DMS53 treated with DMSO at 0.1 percent for 48 hours (cell line): Measurements from ENCODE around the gene RCOR1.
"Not testable (repeated sequence)": the region's sequence is repeated elsewhere in the genome, so short reads cannot be mapped to it uniquely, and the experiment has no call there.

Experiments used
- DNase-seq: peaks from one replicate; lab custom pipeline; 2025; ENCODE audit not compliant: unreplicated experiment; lab: John Stamatoyannopoulos, UW

The RCOR1 gene

GRCh38 chr14:102625564-102626296 is 33.3 kb downstream of the RCOR1 start:
- DNase-seq, result no peak

GRCh38 chr14:102626530-102626929 is 34.1 kb downstream of the RCOR1 start:
- no peak for DNase-seq

GRCh38 chr14:102629011-102629444 is 36.6 kb downstream of the RCOR1 start:
- no peak for DNase-seq

- no peak for DNase-seq
Measured at GRCh38 chr14:102629808-102630350, 37.4 kb downstream of the RCOR1 start.

- no peak for DNase-seq
Measured at GRCh38 chr14:102630405-102630804, 38.0 kb downstream of the RCOR1 start.

- no peak for DNase-seq
Measured at GRCh38 chr14:102630881-102631280, 38.4 kb downstream of the RCOR1 start.

GRCh38 chr14:102633906-102634595 is 41.6 kb downstream of the RCOR1 start:
- DNase-seq, result no peak

- DNase-seq, result not testable (repeated sequence)
Measured at GRCh38 chr14:102639611-102640010, 47.2 kb downstream of the RCOR1 start.

- DNase-seq, result no peak
Measured at GRCh38 chr14:102644523-102644922, 52.1 kb downstream of the RCOR1 start.

GRCh38 chr14:102645746-102646440 is 53.4 kb downstream of the RCOR1 start:
- no peak for DNase-seq

GRCh38 chr14:102646615-102647014 is 54.2 kb downstream of the RCOR1 start:
- DNase-seq, result no peak

GRCh38 chr14:102652194-102652593 is 59.7 kb downstream of the RCOR1 start:
- no peak for DNase-seq

GRCh38 chr14:102654298-102654697 is 61.8 kb downstream of the RCOR1 start:
- DNase-seq, result no peak

- DNase-seq, result no peak
Measured at GRCh38 chr14:102655137-102655536, 62.7 kb downstream of the RCOR1 start.

GRCh38 chr14:102659797-102660196 is 67.3 kb downstream of the RCOR1 start:
- DNase-seq, result no peak

- no peak for DNase-seq
Measured at GRCh38 chr14:102661614-102662013, 69.2 kb downstream of the RCOR1 start.

GRCh38 chr14:102662636-102663430 is 70.4 kb downstream of the RCOR1 start:
- no peak for DNase-seq

- no peak for DNase-seq
Measured at GRCh38 chr14:102663440-102663839, 71.0 kb downstream of the RCOR1 start.

GRCh38 chr14:102665621-102666020 is 73.2 kb downstream of the RCOR1 start:
- DNase-seq, result no peak

GRCh38 chr14:102666635-102667034 is 74.2 kb downstream of the RCOR1 start:
- no peak for DNase-seq

GRCh38 chr14:102667703-102668102 is 75.3 kb downstream of the RCOR1 start:
- no peak for DNase-seq
